ENCODE results near the gene CPEB2. TPM values are rescaled to one million over a fixed set of nuclear protein-coding genes. Genes with fewer than 3 reads are reported as not detected.

The CPEB2 gene
- total and polyA plus RNA-seq, 9 of the 15 experiments (the other 6 are each of a cell fraction or from before 2014, with no cell fraction given): 0.39 to 3.0 (median 1.4) TPM

DNA sequence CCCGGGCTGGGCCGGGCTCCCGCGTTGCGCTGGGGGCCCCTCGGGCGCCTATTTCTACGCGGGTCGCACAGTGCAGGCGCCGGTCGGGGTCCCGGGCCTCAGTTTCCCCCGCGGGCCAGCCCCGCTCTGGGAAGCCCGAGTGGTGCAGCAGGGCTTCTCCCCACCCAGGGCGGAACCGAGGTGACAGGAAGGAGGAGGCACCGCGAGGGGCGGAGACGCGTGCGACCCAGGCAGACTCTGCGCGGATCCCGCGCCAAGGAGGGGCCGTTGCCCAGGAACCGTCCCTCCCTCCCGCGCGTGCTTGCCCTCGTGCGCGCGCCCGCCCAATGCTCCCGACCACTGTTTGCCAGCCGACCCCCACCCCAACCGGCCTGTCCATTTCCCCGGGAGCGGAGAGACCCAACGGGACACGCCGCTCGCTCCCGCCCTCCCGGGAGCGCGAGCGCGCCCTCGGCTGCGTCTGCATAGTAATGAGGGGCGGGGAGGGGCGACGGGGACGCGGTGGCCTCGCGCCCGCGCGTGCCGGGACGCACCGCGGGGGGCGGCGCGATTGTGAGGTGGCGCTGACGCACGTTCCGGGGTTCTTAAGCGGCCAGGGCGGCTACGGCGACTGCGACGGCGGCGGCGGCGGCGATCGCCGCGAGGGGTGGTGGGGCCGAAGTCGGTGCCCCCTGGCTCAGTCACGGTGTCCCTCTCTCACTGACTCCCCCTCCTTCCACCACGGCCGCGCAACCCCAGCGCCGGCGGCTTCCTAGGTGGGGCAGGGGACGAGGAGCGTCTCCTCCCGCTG is at the start of gene CPEB2 (continued):
- TF ChIP-seq DACH1 (IDR thresholded peaks at IDR 0.05; ENCODE audit: partially characterized antibody) (no peak), STAT5A (IDR thresholded peaks at IDR 0.05; ENCODE audit: borderline replicate concordance, low read length) (no peak), ZNF707 (CRISPR knock-in tag; conservative IDR thresholded peaks at IDR 0.05) (no peak), SMC3 (conservative IDR thresholded peaks at IDR 0.05; ENCODE audit: insufficient read depth, low read depth, low read length) (no peak), BMI1 (IDR thresholded peaks at IDR 0.05; ENCODE audit: low read length) (no peak), ZC3H11A (IDR thresholded peaks at IDR 0.05; ENCODE audit: low read depth, low read length) (no peak), BHLHE40 (IDR thresholded peaks at IDR 0.05; ENCODE audit: low read length) (peak; percentile 96), ETV1 (tag; conservative IDR thresholded peaks at IDR 0.05; ENCODE audit: low read depth) (peak; percentile 52), ZNF184 (CRISPR knock-in tag; IDR thresholded peaks at IDR 0.05) (no peak), FOXP1 (CRISPR knock-in tag; IDR thresholded peaks at IDR 0.05) (peak; percentile 87), SMARCB1 (IDR thresholded peaks at IDR 0.05; ENCODE audit: insufficient read length, low read depth) (no peak), HLTF (IDR thresholded peaks at IDR 0.05) (no peak), CHD1 (IDR thresholded peaks at IDR 0.05; ENCODE audit: low read length) (no peak), U2AF2 (optimal IDR thresholded peaks at IDR 0.05; ENCODE audit: low read depth, low read length) (no peak), ZFP1 (CRISPR knock-in tag; IDR thresholded peaks at IDR 0.05) (no peak), ELF2 (CRISPR knock-in tag; IDR thresholded peaks at IDR 0.05) (no peak), MAFK (IDR thresholded peaks at IDR 0.05; ENCODE audit: low read length) (no peak), MED1 (CRISPR knock-in tag; IDR thresholded peaks at IDR 0.05; ENCODE audit: borderline replicate concordance) (no peak), ZNF589 (CRISPR knock-in tag; IDR thresholded peaks at IDR 0.05; ENCODE audit: low read depth) (peak; percentile 22; the same call in 1 of the 2 replicates), HNRNPK (IDR thresholded peaks at IDR 0.05; ENCODE audit: low read depth, low read length, poor library complexity, severe bottlenecking) (peak; percentile 72)
- TF ChIP-seq, protein P1, sequence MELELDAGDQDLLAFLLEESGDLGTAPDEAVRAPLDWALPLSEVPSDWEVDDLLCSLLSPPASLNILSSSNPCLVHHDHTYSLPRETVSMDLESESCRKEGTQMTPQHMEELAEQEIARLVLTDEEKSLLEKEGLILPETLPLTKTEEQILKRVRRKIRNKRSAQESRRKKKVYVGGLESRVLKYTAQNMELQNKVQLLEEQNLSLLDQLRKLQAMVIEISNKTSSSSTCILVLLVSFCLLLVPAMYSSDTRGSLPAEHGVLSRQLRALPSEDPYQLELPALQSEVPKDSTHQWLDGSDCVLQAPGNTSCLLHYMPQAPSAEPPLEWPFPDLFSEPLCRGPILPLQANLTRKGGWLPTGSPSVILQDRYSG (tag; conservative IDR thresholded peaks at IDR 0.05; ENCODE audit: low read depth): peak; percentile 60; the same call in 1 of the 2 replicates
- TF ChIP-seq, protein P2, sequence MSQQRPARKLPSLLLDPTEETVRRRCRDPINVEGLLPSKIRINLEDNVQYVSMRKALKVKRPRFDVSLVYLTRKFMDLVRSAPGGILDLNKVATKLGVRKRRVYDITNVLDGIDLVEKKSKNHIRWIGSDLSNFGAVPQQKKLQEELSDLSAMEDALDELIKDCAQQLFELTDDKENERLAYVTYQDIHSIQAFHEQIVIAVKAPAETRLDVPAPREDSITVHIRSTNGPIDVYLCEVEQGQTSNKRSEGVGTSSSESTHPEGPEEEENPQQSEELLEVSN (IDR thresholded peaks at IDR 0.05; ENCODE audit: borderline replicate concordance in 1 of 2, extremely low read depth in 1 of 2, insufficient read depth in 1 of 2, insufficient read length in 1 of 2, low read depth in 1 of 2, low read length in 1 of 2, poor library complexity in 1 of 2, severe bottlenecking in 1 of 2): peak in 1 of 2 experiments; percentile 66
- TF ChIP-seq, protein P3, sequence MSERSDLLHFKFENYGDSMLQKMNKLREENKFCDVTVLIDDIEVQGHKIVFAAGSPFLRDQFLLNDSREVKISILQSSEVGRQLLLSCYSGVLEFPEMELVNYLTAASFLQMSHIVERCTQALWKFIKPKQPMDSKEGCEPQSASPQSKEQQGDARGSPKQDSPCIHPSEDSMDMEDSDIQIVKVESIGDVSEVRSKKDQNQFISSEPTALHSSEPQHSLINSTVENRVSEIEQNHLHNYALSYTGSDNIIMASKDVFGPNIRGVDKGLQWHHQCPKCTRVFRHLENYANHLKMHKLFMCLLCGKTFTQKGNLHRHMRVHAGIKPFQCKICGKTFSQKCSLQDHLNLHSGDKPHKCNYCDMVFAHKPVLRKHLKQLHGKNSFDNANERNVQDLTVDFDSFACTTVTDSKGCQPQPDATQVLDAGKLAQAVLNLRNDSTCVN (CRISPR knock-in tag; IDR thresholded peaks at IDR 0.05): no peak
- TF ChIP-seq, protein P4, sequence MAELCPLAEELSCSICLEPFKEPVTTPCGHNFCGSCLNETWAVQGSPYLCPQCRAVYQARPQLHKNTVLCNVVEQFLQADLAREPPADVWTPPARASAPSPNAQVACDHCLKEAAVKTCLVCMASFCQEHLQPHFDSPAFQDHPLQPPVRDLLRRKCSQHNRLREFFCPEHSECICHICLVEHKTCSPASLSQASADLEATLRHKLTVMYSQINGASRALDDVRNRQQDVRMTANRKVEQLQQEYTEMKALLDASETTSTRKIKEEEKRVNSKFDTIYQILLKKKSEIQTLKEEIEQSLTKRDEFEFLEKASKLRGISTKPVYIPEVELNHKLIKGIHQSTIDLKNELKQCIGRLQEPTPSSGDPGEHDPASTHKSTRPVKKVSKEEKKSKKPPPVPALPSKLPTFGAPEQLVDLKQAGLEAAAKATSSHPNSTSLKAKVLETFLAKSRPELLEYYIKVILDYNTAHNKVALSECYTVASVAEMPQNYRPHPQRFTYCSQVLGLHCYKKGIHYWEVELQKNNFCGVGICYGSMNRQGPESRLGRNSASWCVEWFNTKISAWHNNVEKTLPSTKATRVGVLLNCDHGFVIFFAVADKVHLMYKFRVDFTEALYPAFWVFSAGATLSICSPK (IDR thresholded peaks at IDR 0.05; ENCODE audit: borderline replicate concordance): no peak
